Measurements from ENCODE around the gene IL1RAP. TPM values are rescaled to one million over a fixed set of nuclear protein-coding genes. Genes with fewer than 3 reads are reported as not detected.
"Not testable (repeated sequence)": the region's sequence is repeated elsewhere in the genome, so short reads cannot be mapped to it uniquely, and the experiment has no call there.

The IL1RAP gene
- total and polyA plus RNA-seq, 8 donors: 0.76 to 54.8 (median 6.3) TPM; not detected in 2

DNA sequence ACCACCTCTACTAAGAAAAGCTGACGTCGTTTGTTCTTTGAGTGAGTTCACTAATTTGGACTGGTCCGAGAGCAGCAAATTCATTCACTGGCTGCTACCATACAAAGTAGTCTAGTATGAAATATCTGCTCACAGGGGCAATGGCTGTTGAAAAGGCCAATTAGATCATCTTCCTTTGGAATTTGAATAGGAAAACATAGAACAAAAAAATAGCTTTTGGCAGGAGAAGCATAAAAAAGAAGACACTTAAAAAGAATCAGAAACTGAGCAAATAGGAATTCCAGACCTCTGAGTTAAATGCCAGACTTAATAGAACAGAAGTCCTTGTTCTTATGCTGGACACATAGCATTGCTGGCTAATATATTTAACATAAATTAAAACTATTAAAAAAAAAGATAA is 159.3 kb downstream of the IL1RAP start:
- Histone ChIP-seq H3K9me3 (peaks cover 0 to 6% (median 0%) of the 10 kb centered on the region in 4 donors), H3K36me3 (no peaks in the 10 kb centered on the region), H3K4me1 (no peaks in the 10 kb centered on the region), H3K4me3 (no peak overlapping the region), H3K27ac (no peak overlapping the region), H3K27me3 (no peaks in the 10 kb centered on the region)
- no peak for TF ChIP-seq EP300 (IDR thresholded peaks at IDR 0.05)
- TF ChIP-seq POLR2AphosphoS5 (IDR thresholded peaks at IDR 0.05): no peak
- TF ChIP-seq, protein P1, sequence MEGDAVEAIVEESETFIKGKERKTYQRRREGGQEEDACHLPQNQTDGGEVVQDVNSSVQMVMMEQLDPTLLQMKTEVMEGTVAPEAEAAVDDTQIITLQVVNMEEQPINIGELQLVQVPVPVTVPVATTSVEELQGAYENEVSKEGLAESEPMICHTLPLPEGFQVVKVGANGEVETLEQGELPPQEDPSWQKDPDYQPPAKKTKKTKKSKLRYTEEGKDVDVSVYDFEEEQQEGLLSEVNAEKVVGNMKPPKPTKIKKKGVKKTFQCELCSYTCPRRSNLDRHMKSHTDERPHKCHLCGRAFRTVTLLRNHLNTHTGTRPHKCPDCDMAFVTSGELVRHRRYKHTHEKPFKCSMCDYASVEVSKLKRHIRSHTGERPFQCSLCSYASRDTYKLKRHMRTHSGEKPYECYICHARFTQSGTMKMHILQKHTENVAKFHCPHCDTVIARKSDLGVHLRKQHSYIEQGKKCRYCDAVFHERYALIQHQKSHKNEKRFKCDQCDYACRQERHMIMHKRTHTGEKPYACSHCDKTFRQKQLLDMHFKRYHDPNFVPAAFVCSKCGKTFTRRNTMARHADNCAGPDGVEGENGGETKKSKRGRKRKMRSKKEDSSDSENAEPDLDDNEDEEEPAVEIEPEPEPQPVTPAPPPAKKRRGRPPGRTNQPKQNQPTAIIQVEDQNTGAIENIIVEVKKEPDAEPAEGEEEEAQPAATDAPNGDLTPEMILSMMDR (IDR thresholded peaks at IDR 0.05): no peak
- TF ChIP-seq POLR2A (IDR thresholded peaks at IDR 0.05): no peak
- WGBS, 5 donors: 77 to 87% (median 83%) methylated on average over 3 of the region's 3 CpGs
- no peak for DNase-seq
- intact Hi-C loops (cut with DNase I; ENCODE audit: low total_unique reads): no loop called here

DNA sequence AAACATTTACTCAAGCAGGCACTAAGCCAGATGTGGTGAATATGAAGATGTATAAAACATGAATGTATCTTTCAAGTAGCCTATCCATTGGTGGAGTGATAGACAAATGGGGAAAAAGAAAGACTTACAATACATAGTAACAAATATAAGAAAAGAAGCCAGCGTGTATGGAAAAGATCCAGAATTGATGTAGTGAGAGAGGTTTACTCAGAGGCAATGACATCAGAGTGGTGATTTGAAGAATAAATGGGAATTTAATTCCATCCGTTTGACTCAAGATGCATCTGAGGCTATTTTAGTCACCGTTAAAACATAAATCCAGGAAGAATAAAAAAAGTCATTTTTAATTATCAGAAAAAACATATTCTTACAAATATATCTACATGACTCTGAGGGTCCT is 162.6 kb downstream of the IL1RAP start:
- no peaks in the 10 kb centered on the region for H3K36me3 ChIP-seq
- H3K27ac ChIP-seq: no peak overlapping the region
- no peak for DNase-seq
- no peak overlapping the region for H3K4me3 ChIP-seq
- H3K4me1 ChIP-seq: no peaks in the 10 kb centered on the region
- H3K27me3 ChIP-seq: no peaks in the 10 kb centered on the region
- peaks cover 0 to 6% (median 0%) of the 10 kb centered on the region in 4 donors for H3K9me3 ChIP-seq
- intact Hi-C loops (cut with DNase I; ENCODE audit: low total_unique reads): no loop called here
- TF ChIP-seq POLR2A (IDR thresholded peaks at IDR 0.05) (no peak), EP300 (IDR thresholded peaks at IDR 0.05) (no peak), POLR2AphosphoS5 (IDR thresholded peaks at IDR 0.05) (no peak)
- TF ChIP-seq, protein P1 (IDR thresholded peaks at IDR 0.05): no peak
- 80 to 94% (median 89%) methylated on average over 3 of the region's 3 CpGs for WGBS, 5 donors

DNA sequence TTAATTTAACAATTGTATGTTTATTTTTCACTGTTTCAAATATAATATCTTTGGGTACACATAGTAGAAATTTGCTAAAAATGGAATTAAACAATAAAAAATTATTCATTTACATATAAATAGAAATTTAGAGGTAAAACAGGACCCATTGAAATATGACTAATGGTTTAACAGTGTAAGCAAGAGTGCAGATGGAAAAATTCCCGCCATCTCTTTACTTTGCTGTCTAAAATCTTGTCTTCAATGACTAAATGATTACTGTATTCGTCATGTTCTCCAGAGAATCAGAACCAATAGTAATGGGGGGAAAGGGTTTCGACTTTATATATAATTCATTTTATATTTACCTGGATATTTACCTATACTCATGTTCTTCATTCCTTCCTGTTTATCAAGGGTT is 163.1 kb downstream of the IL1RAP start:
- Histone ChIP-seq H3K27ac (no peak overlapping the region), H3K4me1 (no peaks in the 10 kb centered on the region), H3K27me3 (no peaks in the 10 kb centered on the region), H3K4me3 (no peak overlapping the region), H3K9me3 (peaks cover 0 to 6% (median 0%) of the 10 kb centered on the region in 4 donors), H3K36me3 (no peaks in the 10 kb centered on the region)
- TF ChIP-seq, protein P1 (IDR thresholded peaks at IDR 0.05): no peak
- TF ChIP-seq POLR2A (IDR thresholded peaks at IDR 0.05): no peak
- TF ChIP-seq EP300 (IDR thresholded peaks at IDR 0.05): no peak
- TF ChIP-seq POLR2AphosphoS5 (IDR thresholded peaks at IDR 0.05): no peak
- intact Hi-C loops (cut with DNase I; ENCODE audit: low total_unique reads): no loop called here
- WGBS, 5 donors: 84 to 94% (median 89%) methylated on average over 3 of the region's 3 CpGs
- DNase-seq: no peak

DNA sequence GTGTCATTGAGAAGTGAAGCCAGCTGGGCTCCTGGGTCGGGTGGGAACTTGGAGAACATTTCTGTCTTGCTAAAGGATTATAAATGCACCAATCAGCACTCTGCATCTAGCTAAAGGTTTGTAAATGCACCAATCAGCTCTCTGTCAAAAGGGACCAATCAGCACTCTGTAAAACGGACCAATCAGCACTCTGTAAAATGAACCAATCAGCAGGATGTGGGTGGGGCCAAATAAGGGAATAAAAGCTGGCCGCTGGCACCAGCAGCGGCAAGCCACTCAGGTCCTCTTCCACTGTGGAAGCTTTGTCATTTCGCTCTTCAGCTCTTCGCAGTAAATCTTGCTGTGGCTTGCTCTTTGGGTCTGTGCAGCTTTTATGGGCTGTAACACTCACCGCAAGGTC is 164.0 kb downstream of the IL1RAP start:
- H3K9me3 ChIP-seq; DNase-seq; H3K36me3 ChIP-seq; H3K4me3 ChIP-seq; H3K27me3 ChIP-seq; H3K27ac ChIP-seq; H3K4me1 ChIP-seq; intact Hi-C loops (cut with DNase I; ENCODE audit: low total_unique reads): not testable (repeated sequence)
- WGBS, 5 donors: 83 to 91% (median 88%) methylated on average over 7 of the region's 7 CpGs

DNA sequence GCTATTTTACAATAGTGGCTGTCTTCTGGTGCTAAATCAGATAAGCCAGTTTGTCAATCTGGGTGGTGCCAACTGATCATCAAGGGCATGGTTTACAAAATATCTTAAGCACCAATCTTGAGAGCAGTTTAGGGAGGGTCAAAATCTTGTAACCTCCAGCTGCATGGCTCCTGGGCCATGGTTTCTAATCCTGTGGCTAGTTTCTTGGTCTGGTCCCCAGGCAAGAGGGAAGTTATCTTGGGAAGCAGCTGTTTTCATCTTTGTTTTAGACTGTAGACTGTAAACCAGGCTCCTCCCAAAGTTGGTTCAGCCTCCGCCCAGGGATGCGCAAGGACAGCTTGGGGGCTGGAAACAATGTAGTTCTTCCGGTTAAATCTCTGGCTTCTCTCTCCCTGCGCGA is 166.8 kb downstream of the IL1RAP start:
- Histone ChIP-seq H3K27me3 (no peaks in the 10 kb centered on the region), H3K9me3 (peaks cover 0 to 6% (median 0%) of the 10 kb centered on the region in 4 donors), H3K27ac (no peak overlapping the region), H3K36me3 (no peaks in the 10 kb centered on the region), H3K4me1 (no peaks in the 10 kb centered on the region), H3K4me3 (no peak overlapping the region)
- no peak for DNase-seq
- WGBS, 5 donors: 94 to 98% (median 95%) methylated on average over 5 of the region's 5 CpGs
- intact Hi-C loops (cut with DNase I; ENCODE audit: low total_unique reads): no loop called here
- TF ChIP-seq POLR2AphosphoS5 (IDR thresholded peaks at IDR 0.05): no peak
- TF ChIP-seq, protein P1 (IDR thresholded peaks at IDR 0.05): no peak
- no peak for TF ChIP-seq POLR2A (IDR thresholded peaks at IDR 0.05)
- TF ChIP-seq EP300 (IDR thresholded peaks at IDR 0.05): no peak
